T-helper 9 cell (primary cell): ENCODE measurements around the gene BTBD7.

Experiments used
- DNase-seq: peaks from one replicate; pipeline ENCODE4 v3.0.0-alpha.2; 2020

The BTBD7 gene

DNA sequence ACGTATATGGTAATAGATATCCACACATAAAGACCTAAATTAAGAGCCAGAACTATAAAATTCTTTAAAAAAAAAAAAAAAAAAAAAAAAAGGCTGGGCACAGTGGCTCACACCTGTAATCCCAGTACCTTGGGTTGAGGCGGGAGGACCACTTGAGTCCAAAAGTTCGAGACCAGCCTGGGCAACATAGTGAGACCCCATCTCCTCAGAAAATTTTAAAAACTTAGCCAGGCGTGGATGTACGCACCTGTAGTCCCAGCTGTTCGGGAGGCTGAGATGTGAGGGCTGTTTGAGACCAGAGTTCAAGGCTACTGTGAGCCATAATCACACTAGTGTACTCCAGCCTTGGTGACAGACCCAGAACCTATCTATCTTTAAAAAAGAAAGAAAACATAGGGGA is 4.3 kb downstream of the BTBD7 start:
- no peak for DNase-seq

DNA sequence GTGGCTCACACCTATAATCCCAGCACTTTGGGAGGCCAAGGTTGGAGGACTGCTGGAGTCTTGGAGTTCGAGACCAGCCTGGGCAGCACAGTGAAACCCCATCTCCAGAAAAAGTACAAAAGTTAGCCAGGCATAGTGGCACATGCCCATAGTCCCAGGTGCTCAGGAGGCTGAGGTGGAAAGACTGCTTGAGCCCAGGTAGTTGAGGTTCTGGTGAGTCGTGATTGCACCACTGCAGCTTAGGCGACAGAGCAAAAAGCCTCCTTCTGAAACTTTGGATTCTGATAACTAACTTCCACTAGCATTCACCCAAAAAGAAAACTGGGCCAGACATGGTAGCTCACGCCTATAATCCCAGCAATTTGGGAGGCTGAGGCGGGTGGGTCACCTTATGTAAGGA is 6.6 kb downstream of the BTBD7 start:
- no peak for DNase-seq

DNA sequence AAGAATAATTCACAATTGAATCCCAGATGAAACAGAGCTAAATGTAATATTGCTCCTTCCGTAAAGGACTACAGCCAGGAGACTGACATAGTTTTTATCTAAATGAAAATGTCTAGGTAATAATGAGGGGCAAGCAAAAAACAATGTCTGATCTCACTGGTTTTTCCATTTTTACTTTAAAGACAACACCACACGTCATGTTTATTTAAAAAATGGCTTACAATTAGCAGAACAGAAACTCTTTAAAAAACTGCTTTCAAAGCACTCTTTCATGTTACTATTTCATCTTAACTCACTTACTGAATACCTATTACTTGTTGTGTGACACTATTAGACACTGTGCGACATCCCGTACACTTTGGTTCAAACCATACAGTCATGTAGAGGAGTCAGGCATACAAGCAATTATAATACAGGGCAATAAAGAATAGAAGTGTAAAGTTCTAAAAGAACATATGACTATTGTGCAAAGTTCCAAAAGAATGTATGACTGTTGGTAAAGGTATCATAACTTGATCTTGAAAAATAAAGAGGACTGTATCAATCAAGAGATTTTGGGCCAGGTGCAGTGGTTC is 9.1 kb downstream of the BTBD7 start:
- DNase-seq: no peak

DNA sequence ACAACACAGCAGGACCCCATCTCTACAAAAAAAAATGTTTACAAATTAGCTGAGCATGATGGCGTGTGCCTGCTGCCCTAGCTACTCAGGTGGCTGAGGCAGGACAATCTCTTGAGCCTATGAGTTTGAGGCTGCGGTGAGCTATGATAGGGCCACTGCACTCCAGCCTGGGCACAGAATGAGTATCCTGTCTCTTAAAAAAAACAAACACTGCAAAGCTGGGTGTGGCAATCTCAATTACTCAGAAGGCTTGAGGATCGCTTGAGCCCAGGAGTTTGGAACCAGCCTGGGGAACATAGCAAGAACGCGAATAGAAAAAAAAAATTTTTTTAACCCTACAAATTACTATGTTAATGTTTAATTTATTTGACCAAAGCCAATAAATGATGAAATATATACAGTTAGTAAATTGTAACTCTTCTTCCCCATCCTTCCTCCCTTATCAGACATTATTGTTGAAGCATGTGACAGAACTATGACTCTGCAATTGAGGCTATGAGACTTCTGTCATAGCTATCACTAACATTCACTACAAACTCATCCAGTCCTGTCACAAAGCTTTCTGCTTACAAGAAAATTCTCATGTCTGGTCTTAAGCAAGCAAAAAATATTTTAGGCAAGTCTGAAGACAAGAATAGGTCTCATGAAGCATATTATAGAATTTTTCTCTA is 9.8 kb downstream of the BTBD7 start:
- DNase-seq: no peak

DNA sequence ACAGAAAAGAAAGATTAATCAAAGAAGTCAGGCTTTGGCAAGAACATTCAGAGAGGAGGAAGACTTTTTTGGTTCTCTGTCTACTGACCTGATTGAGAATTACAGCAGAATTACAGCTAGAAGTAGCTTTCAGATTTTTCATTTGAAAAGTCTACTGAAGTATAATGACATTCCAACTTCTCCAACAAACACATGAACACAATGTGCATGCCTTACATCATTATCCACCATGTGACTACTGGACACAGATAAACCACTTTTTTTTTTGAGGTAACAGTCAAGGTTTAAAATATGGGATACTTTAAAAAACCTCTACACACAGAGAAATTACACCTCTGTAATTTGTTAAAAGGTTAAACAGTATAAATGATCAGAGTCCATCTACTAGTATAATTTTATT is 12.3 kb downstream of the BTBD7 start:
- no peak for DNase-seq

DNA sequence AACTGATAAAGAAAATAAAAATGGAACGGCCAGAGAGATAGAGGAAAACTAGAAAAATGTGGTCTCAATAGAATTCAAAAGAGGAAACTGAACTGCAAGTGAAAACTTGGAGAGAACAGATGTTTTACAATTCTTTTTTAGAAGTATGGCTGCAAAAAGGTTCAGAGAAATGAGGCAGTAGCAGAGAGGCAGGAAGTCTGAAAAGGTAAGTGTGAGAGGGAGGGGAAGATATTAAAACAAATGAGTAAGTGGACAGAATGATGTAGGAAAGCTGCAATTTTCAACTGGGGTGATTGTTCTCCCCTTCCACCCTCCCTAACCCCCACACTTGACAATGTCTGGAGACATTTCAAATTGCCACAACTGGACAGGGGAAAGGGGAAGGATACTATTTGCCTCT is 12.9 kb downstream of the BTBD7 start:
- DNase-seq: no peak

DNA sequence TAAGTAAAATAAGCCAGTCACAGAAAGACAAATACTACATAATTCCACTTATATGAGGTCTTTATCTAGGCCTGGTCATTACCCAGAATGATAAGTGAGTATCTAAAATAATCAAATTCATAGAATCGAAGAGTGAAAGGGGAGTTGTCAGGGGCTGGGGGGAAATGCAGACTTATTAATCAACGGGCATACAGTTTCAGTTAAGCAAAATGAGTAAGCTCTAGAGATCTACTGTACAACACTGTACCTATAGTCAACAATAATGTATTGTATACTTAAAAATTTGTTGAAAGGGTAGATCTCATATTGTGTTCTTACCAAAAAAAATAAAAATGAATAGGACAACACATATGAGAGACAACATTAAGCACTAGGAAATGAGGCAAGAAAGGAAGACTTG is 13.3 kb downstream of the BTBD7 start:
- no peak for DNase-seq

DNA sequence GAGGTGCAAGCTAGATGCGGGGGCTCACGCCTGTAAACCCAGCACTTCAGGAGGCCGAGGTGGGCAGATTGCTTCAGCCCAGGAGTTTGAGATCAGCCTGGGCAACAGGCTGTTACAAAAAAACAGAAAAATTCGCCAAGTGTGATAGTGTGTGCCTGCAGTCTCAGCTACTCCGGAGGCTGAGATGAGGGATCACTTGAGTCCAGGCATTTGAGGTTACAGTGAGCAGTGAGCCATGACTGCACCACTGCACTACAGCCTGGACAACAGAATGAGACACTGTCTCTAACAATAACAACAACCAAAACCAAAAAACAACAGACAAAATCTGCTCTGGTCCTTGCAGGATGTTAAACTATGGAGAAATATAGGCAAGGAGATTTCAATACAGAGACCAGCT is 13.9 kb downstream of the BTBD7 start:
- no peak for DNase-seq

DNA sequence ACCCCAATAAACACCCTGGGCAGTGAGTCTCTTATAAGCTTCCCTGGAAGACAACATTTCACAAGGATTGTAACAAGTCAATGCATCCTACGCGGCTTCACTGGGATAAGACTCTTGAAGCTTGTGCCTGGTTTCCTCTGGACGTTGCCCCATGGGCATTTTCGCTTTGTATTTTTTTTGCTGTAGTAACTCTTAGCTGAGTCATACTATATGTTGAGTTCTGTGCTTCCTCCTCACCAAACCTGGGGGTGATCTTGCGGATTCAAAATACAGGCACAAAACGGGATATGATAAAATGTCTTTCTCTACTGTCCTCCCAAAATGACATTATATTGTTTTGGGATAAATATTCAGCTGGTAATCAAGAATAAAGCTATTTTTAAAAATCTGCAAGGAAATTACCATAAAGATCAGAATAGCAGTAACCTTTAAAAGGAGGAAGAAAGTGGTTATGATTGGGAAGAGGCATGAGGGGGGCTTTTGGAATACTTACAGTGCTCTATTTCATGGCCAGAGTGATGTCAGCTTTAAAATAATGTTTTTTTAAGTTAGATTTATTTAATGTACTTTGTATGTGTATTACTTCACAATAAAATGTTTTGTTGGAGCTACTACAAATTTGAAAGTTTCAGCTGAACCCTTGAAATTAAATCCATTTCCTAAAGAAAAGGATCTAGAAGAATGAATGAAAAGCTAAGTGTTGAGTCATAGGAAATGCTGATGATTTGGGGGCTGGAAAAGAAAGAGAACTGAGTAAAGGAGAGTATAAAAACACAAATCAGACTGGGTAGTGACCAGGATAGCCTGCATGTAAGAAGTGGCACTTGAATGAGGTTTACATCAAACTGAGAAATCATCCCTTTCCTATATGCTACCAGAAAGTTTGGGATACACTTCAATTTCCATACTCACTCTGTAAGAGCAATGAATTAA is 14.7 kb downstream of the BTBD7 start:
- DNase-seq: no peak

DNA sequence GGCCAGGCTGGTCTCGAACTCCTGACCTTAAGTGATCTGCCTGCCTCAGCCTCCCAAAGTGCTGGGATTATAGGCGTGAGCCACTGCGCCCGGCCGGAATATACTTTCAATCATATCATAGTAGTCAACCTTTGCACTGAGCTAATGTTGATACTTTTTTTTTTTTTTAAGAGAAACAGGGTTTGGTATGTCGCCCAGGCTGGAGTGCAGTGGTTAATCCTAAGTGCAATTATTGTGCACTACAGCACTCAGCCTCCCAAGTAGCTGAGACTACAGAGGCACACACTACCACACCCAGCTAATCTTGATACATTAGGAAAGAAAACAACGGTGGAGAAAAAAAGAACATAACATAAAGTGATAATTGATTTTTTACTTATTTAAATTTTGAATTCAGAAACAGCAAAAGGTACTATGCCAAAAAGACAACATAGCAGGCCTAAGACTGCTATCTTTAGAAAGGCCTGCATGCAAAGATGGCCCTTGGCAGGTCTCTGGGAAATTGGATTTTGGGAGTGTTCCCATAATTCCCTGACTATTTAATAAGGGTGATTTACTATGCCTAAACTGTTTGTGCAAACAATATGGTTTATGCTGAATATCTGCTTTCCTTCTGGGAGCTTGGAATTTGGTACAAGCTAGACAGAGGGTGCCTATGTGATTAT is 15.5 kb downstream of the BTBD7 start:
- DNase-seq: no peak

DNA sequence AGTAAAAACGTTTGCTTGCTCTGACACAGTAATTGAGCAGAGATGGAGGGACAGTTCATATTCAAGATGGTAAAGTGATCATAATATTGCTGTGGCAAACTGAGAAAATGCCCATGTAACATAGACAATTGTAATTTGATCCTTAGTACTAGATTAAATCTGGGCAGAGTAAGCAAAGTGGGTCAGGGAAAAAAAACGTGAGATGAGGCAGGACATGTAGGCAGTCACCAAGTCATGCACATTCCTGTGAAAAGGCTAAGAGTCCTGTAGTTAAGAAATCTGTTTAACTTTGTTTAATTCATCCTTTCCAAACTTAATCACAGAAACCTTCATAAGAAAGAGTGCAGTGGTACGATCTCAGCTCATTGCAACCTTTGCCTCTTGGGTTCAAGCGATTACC is 16.1 kb downstream of the BTBD7 start:
- no peak for DNase-seq

DNA sequence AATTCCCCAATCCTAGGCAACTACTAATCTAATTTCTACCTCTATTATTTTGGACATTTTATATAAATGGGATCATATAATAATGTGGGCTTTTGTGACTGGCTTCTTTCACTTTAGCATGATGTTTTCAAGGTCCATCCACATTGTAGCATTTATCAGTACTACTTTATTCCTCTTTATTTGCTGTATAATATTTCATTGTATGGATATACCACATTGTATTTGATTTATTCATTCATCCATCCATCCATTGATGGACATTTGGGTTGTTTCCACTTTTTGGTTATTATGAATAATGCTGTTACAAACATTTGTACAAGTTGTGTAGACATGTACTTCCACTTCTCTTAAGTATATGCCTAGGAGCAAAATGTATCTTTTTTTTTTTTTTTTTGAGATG is 17.3 kb downstream of the BTBD7 start:
- DNase-seq: no peak

DNA sequence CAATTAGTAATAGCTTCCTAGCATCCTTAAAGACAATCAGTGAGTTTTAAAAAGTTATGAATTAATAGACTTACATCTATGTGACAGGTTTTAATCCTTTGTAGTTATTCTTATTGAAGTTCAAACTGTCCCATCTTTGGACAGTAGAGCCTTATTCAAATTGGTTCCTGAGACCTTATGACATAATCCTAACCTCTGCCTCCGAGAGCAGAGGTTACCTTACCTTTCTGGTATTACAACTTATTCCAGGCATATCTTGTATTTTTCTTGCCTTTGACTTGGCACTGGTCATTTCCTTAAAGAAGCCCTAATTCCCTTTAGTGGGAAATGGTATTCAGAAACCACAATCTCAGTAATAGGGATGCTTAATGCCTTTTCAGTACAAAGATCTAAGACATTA is 21.8 kb downstream of the BTBD7 start:
- no peak for DNase-seq

DNA sequence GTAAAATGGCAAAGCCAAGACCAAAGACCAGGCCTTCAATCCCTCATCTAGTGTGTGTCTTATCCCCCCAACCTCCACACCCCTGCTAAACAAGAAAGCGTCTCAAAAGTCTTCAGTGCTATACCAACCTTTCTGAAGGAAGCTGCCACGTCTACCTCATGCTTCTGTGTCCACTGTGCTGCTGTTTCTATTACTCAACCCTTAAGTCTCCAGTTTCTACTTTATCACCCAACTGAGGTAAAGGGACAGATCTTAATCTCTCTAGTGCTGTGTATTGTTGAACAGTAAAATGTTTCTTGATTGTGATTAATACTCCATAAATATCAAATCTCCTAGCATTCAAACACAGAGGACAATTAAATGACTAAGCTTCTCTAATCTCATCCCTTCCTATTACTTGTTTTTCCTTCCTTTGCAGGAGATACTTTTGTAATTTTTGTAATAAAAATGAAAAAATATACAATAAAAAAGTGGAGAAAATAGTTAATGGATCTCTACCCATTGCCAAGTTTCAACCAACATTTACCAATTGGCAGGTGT is 23.3 kb downstream of the BTBD7 start:
- DNase-seq: no peak

DNA sequence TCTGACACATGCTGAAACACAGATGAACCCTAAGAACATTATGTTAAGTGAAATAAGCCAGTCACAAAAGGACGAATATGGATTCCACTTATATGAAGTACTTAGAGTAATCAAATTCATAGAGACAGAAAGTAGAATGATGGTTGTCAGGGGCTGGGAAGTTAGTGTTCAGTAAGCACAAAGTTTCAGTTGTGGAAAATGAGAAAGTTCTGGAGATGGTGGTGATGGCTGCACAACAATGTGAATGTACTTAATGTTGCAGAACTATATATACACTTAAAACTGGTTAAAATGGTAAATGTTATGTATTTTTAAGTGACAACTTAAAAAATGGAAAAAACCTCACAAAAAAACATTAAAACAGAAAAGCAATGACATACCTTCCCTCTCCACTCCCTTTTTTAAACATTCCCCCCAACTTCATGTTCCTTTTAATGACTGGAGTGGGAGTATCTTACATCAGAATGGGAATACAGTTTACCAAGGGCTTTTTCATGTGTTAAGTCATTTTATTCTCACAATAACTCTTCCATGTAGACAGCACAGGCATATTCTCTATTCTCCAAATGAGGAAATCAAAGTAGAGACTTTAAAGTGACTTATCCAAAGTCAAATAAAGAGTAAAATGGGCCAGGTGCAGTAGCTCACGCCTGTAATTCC is 24.0 kb downstream of the BTBD7 start:
- no peak for DNase-seq

DNA sequence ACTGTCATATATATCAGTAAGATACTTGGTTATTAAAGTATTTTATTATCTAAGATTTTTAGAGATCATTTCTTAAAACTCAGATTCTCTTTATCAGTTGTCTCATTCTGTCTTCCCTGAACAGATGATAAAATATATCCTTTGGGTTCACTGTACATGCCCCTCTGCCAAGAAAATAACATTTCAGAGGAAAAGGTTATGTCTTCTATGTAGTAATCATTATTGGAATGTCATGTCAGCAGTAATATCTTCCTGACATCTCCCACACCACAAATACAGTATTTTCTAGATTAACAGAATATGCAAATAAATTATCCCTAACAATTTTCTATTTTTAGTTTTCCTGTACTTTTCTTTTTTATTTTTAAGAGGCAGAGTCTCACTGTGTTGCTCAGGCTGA is 26.0 kb downstream of the BTBD7 start:
- no peak for DNase-seq

DNA sequence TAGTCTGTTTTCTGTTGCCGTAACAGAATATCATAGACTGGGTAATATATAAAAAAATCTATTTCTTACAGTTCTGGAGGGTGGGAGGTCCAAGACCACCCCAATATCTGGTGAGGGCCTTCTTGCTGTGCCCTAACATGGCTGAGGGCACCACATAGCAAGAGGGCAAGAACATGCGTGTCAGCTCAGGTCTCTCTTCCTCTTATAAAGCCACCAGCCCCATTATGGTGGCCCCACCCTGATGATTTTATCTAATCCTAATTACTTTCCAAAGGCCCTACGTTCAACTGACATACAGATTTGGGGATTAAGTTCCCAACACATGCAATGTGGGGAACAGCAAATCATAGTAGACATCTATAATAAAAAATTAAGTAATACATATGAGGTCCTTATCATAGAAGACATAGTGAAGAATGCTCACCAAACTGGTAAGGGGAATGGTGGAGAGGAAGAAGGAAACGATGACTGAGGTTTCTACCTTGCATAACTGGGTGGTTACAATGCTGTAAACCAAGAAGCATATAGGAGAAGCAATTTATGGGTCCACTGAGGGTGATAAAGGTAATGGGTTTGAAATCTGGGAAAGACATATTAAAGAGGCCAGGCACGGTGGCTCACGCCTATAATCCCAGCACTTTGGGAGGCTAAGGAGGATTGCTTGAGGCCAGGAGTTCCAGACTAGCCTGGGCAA is 27.0 kb downstream of the BTBD7 start:
- DNase-seq: no peak

DNA sequence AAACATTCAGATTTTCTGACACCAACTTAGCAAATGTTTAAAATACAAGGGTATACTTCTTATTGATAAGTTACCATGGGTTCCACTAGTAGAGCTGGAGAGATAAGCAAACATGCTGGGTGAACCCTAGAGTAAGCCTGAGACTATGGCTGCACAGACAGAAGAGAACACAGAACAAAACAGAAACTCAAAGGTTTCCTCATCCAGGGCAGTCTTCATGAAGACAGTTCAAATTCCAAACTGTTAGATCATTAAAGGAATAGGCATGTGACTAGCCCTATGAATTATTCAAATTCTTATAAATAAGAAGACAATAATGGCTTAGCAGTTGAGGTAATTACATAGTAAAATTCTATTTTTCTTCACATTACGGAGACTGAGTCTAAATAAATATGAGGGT is 28.1 kb downstream of the BTBD7 start:
- DNase-seq: no peak

DNA sequence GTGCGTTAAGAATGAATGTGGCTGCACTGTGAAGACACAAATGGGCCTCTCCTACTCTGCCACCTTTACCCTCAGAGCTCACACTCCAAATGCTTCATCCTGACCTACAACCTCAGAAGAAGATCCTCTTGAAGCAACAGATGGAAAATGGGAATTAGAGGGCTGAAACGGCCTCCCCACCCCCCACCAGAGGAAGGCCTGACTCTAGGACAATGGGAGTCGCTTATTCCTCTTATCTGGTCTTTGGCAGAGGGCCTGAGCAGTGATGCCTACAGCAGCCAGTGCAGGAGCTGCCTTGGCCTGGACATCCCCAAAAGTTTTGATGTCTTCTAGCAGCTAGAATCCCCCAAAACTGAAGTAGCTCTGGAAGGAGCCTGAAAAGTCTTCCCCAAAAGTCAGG is 29.2 kb downstream of the BTBD7 start:
- DNase-seq: no peak

DNA sequence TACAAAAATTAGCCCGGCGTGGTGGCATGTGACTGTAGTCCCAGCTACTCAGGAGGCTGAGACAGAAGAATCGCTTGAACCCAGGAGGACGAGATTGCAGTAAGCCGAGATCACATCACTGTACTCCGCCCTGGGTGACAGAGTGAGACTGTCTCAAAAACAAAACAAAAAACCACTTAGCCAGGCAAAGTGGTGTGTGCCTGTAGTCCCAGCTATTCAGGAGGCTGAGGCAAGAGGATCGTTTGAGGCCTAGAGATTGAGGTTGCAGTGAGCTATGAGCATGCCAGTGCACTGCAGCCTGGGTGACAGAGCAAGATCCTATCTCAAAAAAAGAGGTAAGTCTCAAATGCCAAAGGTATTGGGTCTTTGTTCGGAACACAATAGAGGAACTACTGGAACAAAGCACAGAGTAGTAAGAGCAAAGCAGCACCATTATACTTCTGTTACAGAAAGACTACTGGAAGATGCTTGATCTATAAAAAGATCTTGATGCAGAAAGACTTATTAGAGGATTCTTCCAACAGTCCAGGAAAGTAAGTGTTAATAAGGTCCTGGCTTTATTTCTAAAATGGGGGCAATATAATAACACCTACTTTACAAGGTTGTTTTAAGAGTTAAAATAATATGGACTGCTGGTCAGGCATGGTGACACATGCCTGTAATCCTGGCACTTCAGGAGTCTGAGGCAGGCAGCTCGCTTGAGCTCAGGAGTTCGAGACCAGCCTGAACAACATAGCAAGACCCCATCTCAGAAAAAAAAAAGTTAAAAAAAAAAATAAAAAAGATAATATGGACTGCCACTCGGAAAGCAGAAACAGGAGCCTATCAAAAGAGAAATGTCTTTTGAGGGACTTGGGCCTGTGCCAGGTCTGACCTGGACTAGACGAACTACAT is 29.9 kb downstream of the BTBD7 start:
- DNase-seq: no peak
